HepG2 (cell line): ENCODE data around the gene C1orf21. TPM values are rescaled to one million over a fixed set of nuclear protein-coding genes. Genes with fewer than 3 reads are reported as not detected.

Experiments
- ATAC-seq: fragments of 200-7000 bp; cut with Tn5 transposase; 3 replicates; pipeline ENCODE4 v1.9.1; 2020; ENCODE audit warnings: mild to moderate bottlenecking, moderate library complexity
- BruUV-seq: library from RNA; stranded (reverse); fragments of 400-500 nt; replicated peaks from 2 replicates; lab custom pipeline; 2021; lab: Mats Ljungman, UMichigan
- CTCF ChIA-PET: fragments of 300-600 bp; formaldehyde crosslinking; extraction: SDS; loops from one replicate; lab custom pipeline; 2021; ENCODE audit warnings: low total read pairs, inconsistent platforms, low intra/inter-chr PET ratio; lab: Yijun Ruan, JAX
- POLR2A ChIA-PET: fragments of 350-600 bp; sonication (Branson Sonifier 250); formaldehyde crosslinking; loops from one replicate; lab custom pipeline; 2020; ENCODE audit warnings: antibody characterized with exemption, inconsistent platforms; lab: Yijun Ruan, JAX
- DNase-seq: peaks from one replicate; pipeline ENCODE4 v3.0.0-alpha.2; 2015; ENCODE audit warnings: low spot score
- FAIRE-seq: peaks from 3 replicates; lab custom pipeline; 2011; peaks lifted over from hg19 to GRCh38; lab: Jason Lieb, UNC
- H2AFZ ChIP-seq: one replicate; pipeline ENCODE4 v1.6.1; 2011; ENCODE audit warnings: low read length, inconsistent platforms
- H3K27ac ChIP-seq: fragments of 300-600 bp; 3 replicates; pipeline ENCODE4 v1.8.0; 2011; ENCODE audit warnings: mixed run types, mild to moderate bottlenecking, mixed read lengths, low read length, inconsistent platforms; ENCODE audit not compliant: insufficient read depth; ENCODE audit errors: extremely low read length
- H3K27me3 ChIP-seq, 2 experiments: fragments of 200-600 bp in 1 of 2; 2 replicates in 1 of 2; 3 replicates in 1 of 2; pipeline versions ENCODE4 v1.6.0 to v1.8.0; 2011; ENCODE audit warnings: low read length in 2 of 2, mild to moderate bottlenecking in 2 of 2, moderate library complexity in 2 of 2, inconsistent platforms in 1 of 2; ENCODE audit not compliant: insufficient read depth in 2 of 2, control insufficient read depth in 1 of 2
- H3K36me3 ChIP-seq, 2 experiments: fragments of 200-600 bp in 1 of 2; replicated peaks in 1 of 2; 2 replicates in 1 of 2; 3 replicates in 1 of 2; pipeline versions ENCODE4 v1.5.1 to v1.8.0; 2011; ENCODE audit warnings: low read length in 2 of 2, inconsistent platforms in 1 of 2; ENCODE audit not compliant: insufficient read depth in 2 of 2, control insufficient read depth in 1 of 2
- H3K4me1 ChIP-seq: 2 replicates; pipeline ENCODE4 v1.5.1; 2012; ENCODE audit warnings: low read length, inconsistent platforms; ENCODE audit not compliant: insufficient read depth
- H3K4me2 ChIP-seq: 2 replicates; pipeline ENCODE4 v1.6.0; 2011; ENCODE audit warnings: low read depth, low read length, inconsistent platforms
- H3K4me3 ChIP-seq, 3 experiments: fragments of 200-600 bp in 1 of 3; sonication (generic), shearing (Covaris generic) in 1 of 3; replicated peaks in 1 of 3; 2 replicates each; pipeline ENCODE4 v1.5.1; 2011 to 2016; ENCODE audit warnings: low read length in 3 of 3, inconsistent platforms in 2 of 3, low read depth in 2 of 3, mild to moderate bottlenecking in 2 of 3, control low read depth in 1 of 3, mixed read lengths in 1 of 3; ENCODE audit not compliant: insufficient read depth in 1 of 3
- H3K79me2 ChIP-seq: one replicate; pipeline ENCODE4 v1.6.1; 2011; ENCODE audit warnings: low read length, inconsistent platforms; ENCODE audit not compliant: insufficient read depth
- H3K9ac ChIP-seq: 2 replicates; pipeline ENCODE4 v1.6.0; 2011; ENCODE audit warnings: mild to moderate bottlenecking, low read depth, low read length, inconsistent platforms; ENCODE audit not compliant: insufficient read depth
- H3K9me3 ChIP-seq: 2 replicates; pipeline ENCODE4 v1.5.1; 2012; ENCODE audit warnings: mild to moderate bottlenecking, low read length
- H4K20me1 ChIP-seq: 2 replicates; pipeline ENCODE4 v1.6.0; 2011; ENCODE audit warnings: inconsistent platforms, mild to moderate bottlenecking, low read length, moderate library complexity; ENCODE audit not compliant: insufficient read depth
- ATF1 ChIP-seq: IDR thresholded peaks from 2 replicates; pipeline ENCODE4 v1.6.1; 2016; ENCODE audit warnings: mild to moderate bottlenecking, control low read depth
- CHD4 ChIP-seq: fragments of 200-600 bp; sonication (generic); IDR thresholded peaks from 2 replicates; pipeline ENCODE4 v1.7.0; 2017; ENCODE audit warnings: mild to moderate bottlenecking, low read length, borderline replicate concordance
- DMAP1 ChIP-seq: IDR thresholded peaks from 2 replicates; pipeline ENCODE4 v1.6.1; 2016
- ETV6 ChIP-seq: sonication (generic); formaldehyde crosslinking; conservative IDR thresholded peaks from 2 replicates; pipeline ENCODE4 v1.4.0; 2020; ENCODE audit warnings: missing genetic modification reagents
- KLF16 ChIP-seq, 2 experiments: sonication (generic) in 1 of 2; formaldehyde crosslinking in 1 of 2; IDR thresholded peaks; 2 replicates each; pipeline versions ENCODE4 v1.6.1 to v1.8.0; 2016 to 2023; ENCODE audit warnings: missing genetic modification reagents in 2 of 2, missing compliant biosample characterization in 1 of 2
- MATR3 ChIP-seq: sonication (generic); formaldehyde crosslinking; IDR thresholded peaks from 2 replicates; pipeline ENCODE4 v1.4.0; 2020; ENCODE audit warnings: missing genetic modification reagents
- SMAD1 ChIP-seq: sonication (generic); formaldehyde crosslinking; IDR thresholded peaks from 2 replicates; pipeline ENCODE4 v1.4.0; 2020; ENCODE audit warnings: missing genetic modification reagents, low read depth, mild to moderate bottlenecking, borderline replicate concordance
- U2AF2 ChIP-seq: fragments of 200-400 bp; formaldehyde crosslinking; IDR thresholded peaks from 2 replicates; pipeline ENCODE4 v1.6.1; 2017; ENCODE audit warnings: low read depth, mild to moderate bottlenecking, low read length
- ZMYM2 ChIP-seq: sonication (generic); formaldehyde crosslinking; IDR thresholded peaks from 2 replicates; pipeline ENCODE4 v1.8.0; 2022; ENCODE audit warnings: mild to moderate bottlenecking, missing genetic modification reagents
- ZNF256 ChIP-seq: sonication (generic); formaldehyde crosslinking; conservative IDR thresholded peaks from 2 replicates; pipeline ENCODE4 v1.4.0; 2020; ENCODE audit warnings: missing genetic modification reagents
- ZNF337 ChIP-seq: sonication (generic); formaldehyde crosslinking; IDR thresholded peaks from 2 replicates; pipeline ENCODE4 v1.5.1; 2020; ENCODE audit warnings: missing genetic modification reagents, low read depth, mild to moderate bottlenecking, borderline replicate concordance
- ZNF468 ChIP-seq: sonication (generic); formaldehyde crosslinking; IDR thresholded peaks from 2 replicates; pipeline ENCODE4 v1.8.0; 2022; ENCODE audit warnings: mild to moderate bottlenecking, moderate library complexity, missing genetic modification reagents
- ZNF572 ChIP-seq: sonication (generic); formaldehyde crosslinking; IDR thresholded peaks from 2 replicates; pipeline ENCODE4 v1.5.1; 2020; ENCODE audit warnings: mild to moderate bottlenecking, missing genetic modification reagents
- ZNF616 ChIP-seq: sonication (generic); formaldehyde crosslinking; IDR thresholded peaks from 2 replicates; pipeline ENCODE4 v1.5.0; 2020; ENCODE audit warnings: low read depth, mild to moderate bottlenecking, missing genetic modification reagents
- ZNF678 ChIP-seq: sonication (generic); formaldehyde crosslinking; IDR thresholded peaks from 2 replicates; pipeline ENCODE4 v1.4.0; 2020; ENCODE audit warnings: mild to moderate bottlenecking, missing genetic modification reagents
- ZNF883 ChIP-seq: sonication (generic); formaldehyde crosslinking; IDR thresholded peaks from 2 replicates; pipeline ENCODE4 v1.5.1; 2020; ENCODE audit warnings: mild to moderate bottlenecking, missing genetic modification reagents; ENCODE audit errors: not compliant biosample characterization
- WGBS: methylation state at CpG from one replicate; pipeline ENCODE4 v1.1.6; 2017; ENCODE audit warnings: low lambda C conversion rate; 5-methylcytosine and 5-hydroxymethylcytosine counted together
- in situ Hi-C: cut with HindIII; loops from 2 replicates; pipeline ENCODE4 v1.10.0; 2017; ENCODE audit warnings: low pct_unique_long_range_greater_than_20kb; ENCODE audit not compliant: extremely low pct_ligation_motif_present
- intact Hi-C: fragments of 100-400 bp; cut with micrococcal nuclease; formaldehyde crosslinking; loops from one replicate; pipeline ENCODE4 v1.10.0; 2022; ENCODE audit not compliant: unreplicated experiment
- polyA plus RNA-seq, 8 experiments: library from polyadenylated mRNA; depleted of rRNA in 3 of 8; stranded (reverse) in 7 of 8; unstranded in 1 of 8; fragments of >200 nt; fragmentation: Illumina TruSeq in 4 of 8; extraction: Trizol in 4 of 8; gene quantifications; 2 replicates each; pipeline versions ENCODE4 v1.2.1 to v1.2.3, GENCODE V29; 2011 to 2016; ENCODE audit warnings: low read depth in 4 of 8, missing spikeins in 1 of 8, mixed read lengths in 1 of 8; ENCODE audit not compliant: insufficient read depth in 1 of 8
- total RNA-seq, 5 experiments: library from RNA; depleted of rRNA; stranded (reverse); fragments of >200 nt; fragmentation: Illumina TruSeq; extraction: Trizol; gene quantifications; 2 replicates each; pipeline ENCODE4 v1.2.3, GENCODE V29; 2016; ENCODE audit warnings: low read depth in 1 of 5
- TF ChIP-seq, protein P1 (sequence below): sonication (generic); formaldehyde crosslinking; IDR thresholded peaks from 2 replicates; pipeline ENCODE4 v1.4.0; 2020; ENCODE audit warnings: mild to moderate bottlenecking, missing genetic modification reagents
- TF ChIP-seq, protein P2 (sequence below): sonication (generic); formaldehyde crosslinking; IDR thresholded peaks from 2 replicates; pipeline ENCODE4 v1.4.0; 2020; ENCODE audit warnings: missing genetic modification reagents
- TF ChIP-seq, protein P3 (sequence below): IDR thresholded peaks from 2 replicates; pipeline ENCODE4 v1.6.1; 2016; ENCODE audit warnings: low read depth, borderline replicate concordance

The C1orf21 gene
- total and polyA plus RNA-seq, 2 of the 13 experiments (the other 11 are each of a cell fraction or from before 2014, with no cell fraction given): not detected

DNA sequence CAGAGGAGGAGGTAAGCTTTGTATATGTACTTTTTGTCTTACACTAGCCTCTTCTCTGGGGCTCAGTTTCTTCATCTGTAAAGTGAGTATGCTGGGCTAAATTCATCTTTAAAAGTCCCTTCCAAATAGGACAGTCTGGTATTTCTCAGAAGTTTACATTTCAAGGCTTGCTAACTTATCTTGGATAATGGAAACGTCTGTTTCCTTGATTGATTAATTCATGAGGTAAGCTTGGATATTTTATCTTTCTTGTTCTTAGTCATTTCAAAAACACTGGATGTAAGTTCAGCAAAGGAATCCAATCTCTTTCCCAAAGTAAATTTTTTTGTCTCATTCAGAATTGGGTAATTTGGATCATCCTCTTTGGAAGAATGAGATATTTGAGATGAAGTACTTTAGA is 256.8 kb downstream of the C1orf21 start:
- CTCF ChIA-PET: no interaction called here
- ATAC-seq (no peak), FAIRE-seq (no peak)
- WGBS: 3% methylated on average over 1 of the region's 1 CpG
- in situ Hi-C loops (no loop called here), intact Hi-C loops (no loop called here)
- no peaks in the 10 kb centered on the region for H3K36me3 ChIP-seq
- H3K4me1 ChIP-seq: no peaks in the 10 kb centered on the region
- POLR2A ChIA-PET: no interaction called here
- TF ChIP-seq ETV6 (CRISPR knock-in tag): no peak
- TF ChIP-seq, protein P1, sequence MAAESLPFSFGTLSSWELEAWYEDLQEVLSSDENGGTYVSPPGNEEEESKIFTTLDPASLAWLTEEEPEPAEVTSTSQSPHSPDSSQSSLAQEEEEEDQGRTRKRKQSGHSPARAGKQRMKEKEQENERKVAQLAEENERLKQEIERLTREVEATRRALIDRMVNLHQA: no peak
- TF ChIP-seq ZMYM2: no peak
- no peak for TF ChIP-seq ZNF468 (CRISPR knock-in tag)
- no peak for TF ChIP-seq ZNF883 (CRISPR knock-in tag)
- TF ChIP-seq, all 625 proteins: peak for 0
- Histone ChIP-seq H3K4me2 (no peak overlapping the region), H3K27ac (no peak overlapping the region), H3K79me2 (no peaks in the 10 kb centered on the region), H4K20me1 (no peaks in the 10 kb centered on the region), H3K4me3 (no peak overlapping the region), H3K27me3 (no peaks in the 10 kb centered on the region; a peak in 2 of 5 replicates), H2AFZ (no peak overlapping the region), H3K9me3 (no peaks in the 10 kb centered on the region), H3K9ac (no peak overlapping the region)
- no peak for DNase-seq
- no TSS peak for BruUV-seq

DNA sequence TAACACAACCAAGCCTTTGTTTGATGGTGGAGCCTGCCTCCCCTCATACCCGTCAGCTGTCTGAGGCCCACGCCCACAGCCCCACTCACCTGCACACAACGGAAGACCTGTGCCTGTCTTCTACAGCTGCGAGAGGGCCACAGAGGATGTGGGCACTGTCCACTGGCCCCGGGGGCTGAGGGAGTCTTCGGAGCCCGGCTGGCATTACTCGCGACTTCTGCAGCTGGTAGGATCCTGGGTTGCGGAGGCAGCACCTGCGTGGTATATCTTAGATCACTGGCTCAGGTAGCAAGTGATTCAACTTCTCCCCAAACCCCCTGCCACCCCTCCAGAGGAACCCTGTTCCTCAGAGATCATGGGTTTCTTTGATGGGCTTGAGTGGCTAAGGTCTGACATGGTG is 257.9 kb downstream of the C1orf21 start:
- no peak for ATAC-seq
- Histone ChIP-seq H3K4me1 (no peaks in the 10 kb centered on the region), H4K20me1 (no peaks in the 10 kb centered on the region), H3K9ac (no peak overlapping the region), H3K4me2 (no peak overlapping the region), H3K36me3 (no peaks in the 10 kb centered on the region), H3K27ac (no peak overlapping the region), H3K27me3 (no peaks in the 10 kb centered on the region; a peak in 2 of 5 replicates), H3K9me3 (no peaks in the 10 kb centered on the region), H2AFZ (no peak overlapping the region), H3K4me3 (no peak overlapping the region), H3K79me2 (no peaks in the 10 kb centered on the region)
- no CpG with 5 or more reads among the region's 11 CpGs for WGBS
- no peak for TF ChIP-seq U2AF2
- TF ChIP-seq MATR3: no peak
- no peak for TF ChIP-seq ZNF678 (CRISPR knock-in tag)
- no peak for TF ChIP-seq SMAD1 (CRISPR knock-in tag)
- no peak for TF ChIP-seq KLF16 (CRISPR knock-in tag; IDR thresholded peaks at IDR 0.05)
- no peak for TF ChIP-seq ATF1 (CRISPR knock-in tag)
- no peak for TF ChIP-seq CHD4
- TF ChIP-seq, protein P2, sequence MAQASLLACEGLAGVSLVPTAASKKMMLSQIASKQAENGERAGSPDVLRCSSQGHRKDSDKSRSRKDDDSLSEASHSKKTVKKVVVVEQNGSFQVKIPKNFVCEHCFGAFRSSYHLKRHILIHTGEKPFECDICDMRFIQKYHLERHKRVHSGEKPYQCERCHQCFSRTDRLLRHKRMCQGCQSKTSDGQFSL (CRISPR knock-in tag): no peak
- no peak for TF ChIP-seq ZNF337
- TF ChIP-seq ZNF616 (CRISPR knock-in tag): no peak
- TF ChIP-seq ZNF256 (CRISPR knock-in tag): no peak
- TF ChIP-seq ZNF572 (CRISPR knock-in tag): no peak
- TF ChIP-seq, protein P3, sequence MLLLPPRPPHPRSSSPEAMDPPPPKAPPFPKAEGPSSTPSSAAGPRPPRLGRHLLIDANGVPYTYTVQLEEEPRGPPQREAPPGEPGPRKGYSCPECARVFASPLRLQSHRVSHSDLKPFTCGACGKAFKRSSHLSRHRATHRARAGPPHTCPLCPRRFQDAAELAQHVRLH (CRISPR knock-in tag): no peak
- TF ChIP-seq DMAP1: no peak
- POLR2A ChIA-PET: no interaction called here
- DNase-seq: no peak
- CTCF ChIA-PET: no interaction called here
- intact Hi-C loops (no loop called here), in situ Hi-C loops (no loop called here)
- FAIRE-seq: no peak
- no TSS peak for BruUV-seq
